Measurements from ENCODE around the gene RASL11B.
"Not testable (repeated sequence)": the region's sequence is repeated elsewhere in the genome, so short reads cannot be mapped to it uniquely, and the experiment has no call there.

Gene RASL11B, protein sequence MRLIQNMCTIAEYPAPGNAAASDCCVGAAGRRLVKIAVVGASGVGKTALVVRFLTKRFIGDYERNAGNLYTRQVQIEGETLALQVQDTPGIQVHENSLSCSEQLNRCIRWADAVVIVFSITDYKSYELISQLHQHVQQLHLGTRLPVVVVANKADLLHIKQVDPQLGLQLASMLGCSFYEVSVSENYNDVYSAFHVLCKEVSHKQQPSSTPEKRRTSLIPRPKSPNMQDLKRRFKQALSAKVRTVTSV

DNA sequence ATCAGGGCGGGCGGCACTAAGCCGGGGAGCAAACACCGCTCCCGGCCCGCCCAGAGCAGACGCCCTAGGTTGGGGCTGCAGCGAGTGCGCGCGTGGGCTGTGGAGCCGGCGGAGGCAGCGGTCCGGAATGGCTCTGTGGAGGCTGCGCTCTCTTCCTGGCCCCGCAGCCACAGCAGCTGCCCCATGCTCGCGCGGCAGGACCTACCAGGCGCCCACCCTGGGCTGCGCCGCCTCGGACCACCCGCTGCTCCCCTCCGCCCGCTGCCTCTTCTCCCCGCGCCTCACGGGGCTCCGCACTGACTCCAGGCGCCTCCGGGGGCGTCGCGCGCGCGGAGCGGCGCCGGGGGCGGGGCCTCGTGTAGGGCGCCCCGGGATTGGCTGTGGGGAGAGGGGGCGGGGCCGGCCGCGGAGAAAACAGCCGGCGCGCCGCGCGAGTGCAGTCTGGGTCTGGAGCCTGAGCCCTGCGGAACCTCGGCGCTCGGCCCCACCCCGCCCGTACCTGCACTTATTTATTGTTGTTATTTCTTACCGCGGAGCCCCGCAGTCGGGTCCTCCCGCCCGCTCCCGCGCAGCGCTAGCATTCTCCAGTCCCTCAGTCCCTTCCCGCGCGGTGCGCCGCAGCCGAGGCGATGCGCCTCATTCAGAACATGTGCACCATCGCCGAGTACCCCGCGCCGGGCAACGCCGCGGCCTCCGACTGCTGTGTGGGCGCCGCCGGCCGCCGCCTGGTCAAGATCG lies at the start of gene RASL11B:
Gene RASL11B (plus strand): TSS at position 439 of the 738 bp plus-strand sequence. CDS start 191 bp downstream, at position 630.
- peak; percentile 70 for DNase-seq

DNA sequence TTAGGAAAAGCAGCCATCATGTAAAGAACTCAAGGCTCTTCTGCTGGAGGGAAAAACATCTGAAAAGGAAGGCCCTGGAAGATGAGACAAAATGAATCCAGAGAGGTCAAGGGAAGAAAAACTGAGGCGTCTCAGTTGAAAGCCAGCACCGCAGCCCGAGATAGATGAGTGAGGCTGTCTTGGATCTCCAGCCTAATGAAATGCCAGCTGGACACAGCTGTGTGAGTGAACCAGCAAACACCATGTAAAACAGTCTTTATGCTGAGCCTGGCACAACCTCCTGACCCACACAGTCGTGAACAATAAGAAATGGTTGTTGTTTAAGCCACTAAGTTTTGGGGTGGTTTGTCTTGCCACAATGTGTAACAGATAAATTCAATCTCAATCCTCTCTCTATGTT lies 48.6 kb upstream of the RASL11B start:
- no peak for DNase-seq

DNA sequence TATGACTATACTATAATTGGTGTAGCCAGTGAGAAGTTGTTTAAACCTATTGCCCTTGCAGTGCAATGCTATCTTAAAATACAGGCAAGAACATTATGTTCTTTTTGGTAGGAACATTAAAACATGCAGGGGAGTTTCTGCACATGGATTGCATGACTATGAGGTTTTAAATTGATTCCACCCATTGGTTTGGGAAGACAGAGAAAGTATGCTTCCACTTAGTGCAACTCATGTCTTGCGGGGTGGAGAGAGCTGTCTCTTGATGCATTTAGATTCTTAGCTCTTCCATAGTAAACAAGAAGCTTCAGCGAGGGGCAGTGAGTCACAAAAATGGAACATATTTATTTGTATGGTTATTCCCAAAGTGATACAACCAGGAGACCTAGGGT lies 39.5 kb upstream of the RASL11B start:
- peak; percentile 69 for DNase-seq

DNA sequence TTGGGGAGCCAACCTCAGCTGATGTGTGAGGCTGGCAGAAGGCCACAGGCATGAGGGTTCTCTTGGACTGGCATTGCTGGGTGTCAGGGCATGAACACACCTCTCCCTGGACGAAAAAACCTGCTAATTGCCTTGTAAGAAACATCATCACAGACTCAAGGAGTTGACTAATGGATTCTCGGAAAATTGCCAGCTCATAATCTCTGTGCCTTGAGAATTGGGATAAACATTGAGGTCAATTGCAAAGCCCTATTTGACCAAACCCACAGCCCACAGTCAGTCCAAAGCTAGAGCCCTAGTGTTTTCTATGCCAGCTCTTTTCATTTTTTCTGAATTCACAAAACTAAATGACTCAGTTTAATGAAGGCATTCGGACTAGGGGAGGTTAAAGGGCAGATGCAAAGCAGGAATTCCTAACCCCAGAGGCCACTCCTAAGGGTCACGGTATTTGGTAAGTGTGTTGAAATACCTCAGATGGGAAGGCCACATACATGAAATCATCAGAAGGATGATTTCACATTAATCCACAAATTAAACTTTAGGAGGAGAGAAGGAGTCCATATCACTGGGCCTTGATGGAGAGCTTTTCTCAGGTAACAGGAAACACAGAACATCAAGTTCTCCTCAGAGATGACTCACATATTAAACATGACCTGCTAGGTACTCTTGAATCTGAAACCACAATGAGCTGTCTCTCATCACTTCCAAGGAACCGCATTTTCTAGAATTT lies 39.0 kb upstream of the RASL11B start:
- DNase-seq, result peak; percentile 68

DNA sequence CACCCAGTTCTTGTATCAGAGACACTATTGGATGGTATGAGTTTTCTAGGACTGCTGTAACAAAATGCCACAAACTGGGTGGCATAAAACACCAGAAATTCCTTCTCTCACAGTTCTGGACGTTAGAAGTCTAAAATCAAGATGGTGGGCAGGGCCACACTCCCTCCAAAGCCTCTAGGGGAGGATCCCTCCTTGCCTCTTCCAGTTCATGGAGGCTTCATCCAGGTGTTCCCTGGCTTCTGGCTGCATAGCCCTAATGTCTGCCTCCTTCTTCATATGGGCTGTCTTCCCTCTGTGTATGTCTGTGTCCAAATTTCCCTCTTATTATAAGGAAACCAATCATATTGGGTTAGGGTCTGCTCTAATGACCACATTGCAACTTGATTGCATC lies 38.4 kb upstream of the RASL11B start:
- no peak for DNase-seq

DNA sequence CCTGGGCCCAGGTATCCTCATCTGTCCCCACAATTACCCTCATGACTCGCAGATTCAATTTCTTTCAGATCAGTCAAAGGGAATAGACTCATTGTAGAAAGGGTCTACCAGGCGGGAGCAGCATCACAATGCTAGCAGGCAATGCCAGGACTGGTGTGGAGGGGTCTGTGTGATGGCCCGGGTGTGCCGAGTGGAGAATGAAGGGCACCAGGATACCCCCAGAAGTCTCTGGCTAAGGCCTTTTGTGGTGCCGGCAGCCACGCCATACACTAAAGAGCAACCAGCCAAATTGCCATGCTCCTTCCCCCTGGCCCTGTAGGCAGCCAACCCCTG lies 37.9 kb upstream of the RASL11B start:
- DNase-seq, result no peak

DNA sequence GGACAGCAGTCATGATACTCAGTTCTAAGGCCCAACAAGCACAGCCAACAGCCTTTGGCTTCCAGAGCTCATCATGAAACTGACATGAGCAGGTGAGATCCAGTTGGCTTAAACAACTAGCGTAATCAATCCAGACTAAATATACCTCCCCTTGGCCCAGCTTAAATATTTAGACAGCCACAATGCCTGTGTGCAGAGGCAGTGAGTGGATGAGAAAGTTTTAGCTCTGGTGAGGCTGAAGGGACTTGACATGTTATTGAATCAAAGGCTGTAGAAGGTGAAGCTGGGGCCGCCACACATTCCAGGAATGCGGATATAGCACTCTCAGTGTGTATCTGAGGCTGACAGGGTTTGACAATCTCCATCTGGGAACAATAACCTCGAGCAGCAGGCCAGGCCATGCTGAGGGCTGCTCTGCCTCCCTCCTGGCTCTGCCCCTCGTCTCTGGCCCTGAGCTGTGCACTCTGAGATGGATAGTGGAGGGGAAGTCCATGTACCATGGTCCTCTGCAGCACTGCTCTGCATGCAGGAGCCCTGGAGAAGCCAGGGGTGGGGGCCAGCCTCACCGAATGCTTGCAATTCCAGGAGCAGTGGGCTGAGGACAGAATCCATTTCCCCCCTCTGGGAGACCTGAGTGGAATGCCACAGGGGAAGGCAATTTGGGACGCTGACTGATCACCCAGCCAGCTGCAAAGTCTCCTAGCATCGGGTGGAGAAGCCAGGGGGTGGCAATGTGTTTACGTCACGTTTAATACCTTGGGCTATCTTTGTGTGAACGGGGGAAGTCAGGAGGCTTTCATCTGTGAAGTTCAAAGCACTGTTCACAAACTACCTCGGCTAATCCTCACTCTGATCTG lies 37.3 kb upstream of the RASL11B start:
- DNase-seq, result peak; percentile 86

DNA sequence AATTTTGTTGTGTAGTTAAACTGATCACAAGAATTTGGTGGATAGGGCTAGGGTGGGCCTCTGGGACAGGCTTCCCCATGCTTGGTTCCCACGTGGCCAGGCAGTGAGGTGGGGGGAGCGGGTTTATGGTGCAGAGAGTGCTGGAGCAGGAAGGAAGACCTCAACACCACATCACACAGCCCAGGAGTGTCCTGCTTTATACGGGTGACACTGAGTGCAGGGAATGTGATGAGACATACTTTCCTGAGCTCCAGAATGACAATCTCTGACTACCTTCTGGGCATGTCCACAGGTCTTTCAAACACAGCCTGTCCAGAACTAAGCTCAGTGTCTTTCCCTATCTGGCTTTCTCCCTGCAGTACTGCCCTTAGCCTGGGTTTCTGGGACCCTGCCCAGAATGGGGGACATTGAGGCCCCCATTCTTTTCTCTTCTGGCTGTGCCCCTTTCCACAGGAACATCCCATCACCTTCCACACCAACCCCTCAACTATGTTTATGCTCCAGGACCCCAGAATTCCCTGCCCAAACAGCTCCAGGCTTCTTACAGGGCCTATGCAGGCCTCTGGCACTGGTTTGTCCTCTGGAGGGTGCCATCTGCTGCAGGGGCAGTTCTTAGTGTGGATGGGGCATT lies 36.5 kb upstream of the RASL11B start:
- no peak for DNase-seq

DNA sequence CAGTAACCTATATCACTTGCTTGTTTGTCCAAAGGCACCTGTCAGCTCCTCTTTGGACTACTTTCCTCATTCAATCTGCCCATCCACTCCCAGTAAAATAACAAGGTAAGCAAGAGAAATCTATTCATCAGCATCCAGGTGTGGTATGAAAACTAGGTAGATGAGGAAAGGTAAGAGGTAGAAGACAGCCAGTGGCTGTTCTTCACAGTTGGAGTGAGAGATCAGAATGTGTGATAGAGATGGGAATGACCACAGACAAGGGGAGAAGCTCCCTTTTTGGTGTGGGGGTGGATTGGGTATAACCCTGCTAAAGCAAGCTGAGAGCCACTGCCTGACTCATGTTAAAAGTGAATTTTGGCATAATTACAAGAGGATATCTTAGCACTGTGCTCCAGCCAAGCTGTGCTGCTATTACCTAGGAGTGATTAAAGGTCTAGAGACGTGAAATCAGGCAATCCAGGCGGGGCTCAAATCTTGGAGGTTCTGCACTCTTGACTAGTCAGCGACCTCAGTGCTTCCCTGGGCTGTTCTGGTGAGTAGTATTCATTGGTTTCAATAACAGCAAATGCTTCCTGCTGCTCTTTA lies 28.1 kb upstream of the RASL11B start:
- peak; percentile 56 for DNase-seq

DNA sequence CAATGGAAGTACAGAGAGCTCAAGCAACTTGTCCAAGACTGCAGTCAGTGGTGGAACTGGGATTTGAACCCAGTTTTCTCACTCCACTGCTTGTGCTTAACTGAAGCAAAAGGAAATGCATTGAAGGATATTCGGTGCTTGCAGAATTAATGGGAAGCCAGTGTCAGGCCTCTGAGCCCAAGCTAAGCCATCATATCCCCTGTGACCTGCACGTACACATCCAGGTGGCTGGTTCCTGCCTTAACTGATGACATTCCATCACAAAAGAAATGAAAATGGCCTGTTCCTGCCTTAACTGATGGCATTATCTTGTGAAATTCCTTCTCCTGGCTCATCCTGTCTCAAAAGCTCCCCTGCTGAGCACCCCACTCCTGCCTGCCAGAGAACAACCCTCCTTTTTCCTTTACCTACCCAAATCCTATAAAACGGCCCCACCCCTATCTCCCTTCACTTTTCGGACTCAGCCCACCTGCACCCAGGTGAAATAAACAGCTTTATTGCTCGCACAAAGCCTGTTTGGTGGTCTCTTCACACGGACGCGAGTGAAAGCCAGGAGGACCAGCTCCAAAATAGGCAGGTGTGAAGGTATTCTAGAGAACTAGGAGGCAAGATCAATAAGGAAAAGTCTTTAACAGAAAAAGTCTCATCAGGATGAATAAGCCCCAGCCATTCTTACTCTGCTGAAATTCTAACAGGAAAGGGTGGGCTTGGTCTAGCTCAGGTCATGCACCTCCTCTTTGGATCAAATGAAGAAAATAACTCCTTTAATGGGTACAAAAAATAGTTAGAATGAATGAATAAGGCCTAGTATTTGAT lies 27.3 kb upstream of the RASL11B start:
- not testable (repeated sequence) for DNase-seq

DNA sequence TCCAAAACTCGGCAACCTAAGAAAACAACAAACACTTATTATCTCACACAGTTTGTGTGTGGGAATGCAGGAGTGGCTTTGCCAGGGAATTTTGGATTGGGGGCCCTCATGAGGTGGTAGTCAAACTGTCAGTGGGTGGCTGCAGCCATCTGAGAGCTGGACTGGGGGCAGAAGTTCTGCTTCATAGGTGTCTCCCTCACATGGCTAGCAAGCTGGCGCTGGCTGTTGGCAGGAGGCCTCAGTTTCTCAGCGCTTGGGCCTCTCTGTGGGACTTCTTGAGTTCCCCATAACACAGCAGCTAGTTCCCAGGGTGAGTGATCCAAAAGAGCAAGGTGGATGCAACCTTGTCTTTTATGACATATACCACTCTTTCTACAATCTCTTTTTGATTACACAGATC lies 26.0 kb upstream of the RASL11B start:
- DNase-seq, result no peak

DNA sequence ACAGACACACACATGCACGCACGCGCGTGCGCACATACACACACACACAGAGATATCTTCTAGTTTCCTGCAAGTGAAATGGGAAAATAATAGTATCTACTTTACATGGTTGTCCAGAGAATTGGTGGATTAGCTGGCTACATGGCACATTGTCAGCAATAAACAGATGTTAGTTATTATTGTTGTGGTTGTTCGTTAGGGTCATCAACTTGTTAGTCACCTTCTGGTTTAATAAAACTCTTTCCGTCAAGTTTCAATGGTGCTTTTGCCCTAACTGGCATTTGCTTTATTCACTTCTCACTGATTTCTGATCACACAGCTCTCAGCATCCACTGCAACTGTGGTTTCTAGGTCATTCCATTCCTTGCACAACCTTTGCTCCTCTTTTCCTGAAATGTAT lies 25.4 kb upstream of the RASL11B start:
- peak; percentile 34 for DNase-seq

DNA sequence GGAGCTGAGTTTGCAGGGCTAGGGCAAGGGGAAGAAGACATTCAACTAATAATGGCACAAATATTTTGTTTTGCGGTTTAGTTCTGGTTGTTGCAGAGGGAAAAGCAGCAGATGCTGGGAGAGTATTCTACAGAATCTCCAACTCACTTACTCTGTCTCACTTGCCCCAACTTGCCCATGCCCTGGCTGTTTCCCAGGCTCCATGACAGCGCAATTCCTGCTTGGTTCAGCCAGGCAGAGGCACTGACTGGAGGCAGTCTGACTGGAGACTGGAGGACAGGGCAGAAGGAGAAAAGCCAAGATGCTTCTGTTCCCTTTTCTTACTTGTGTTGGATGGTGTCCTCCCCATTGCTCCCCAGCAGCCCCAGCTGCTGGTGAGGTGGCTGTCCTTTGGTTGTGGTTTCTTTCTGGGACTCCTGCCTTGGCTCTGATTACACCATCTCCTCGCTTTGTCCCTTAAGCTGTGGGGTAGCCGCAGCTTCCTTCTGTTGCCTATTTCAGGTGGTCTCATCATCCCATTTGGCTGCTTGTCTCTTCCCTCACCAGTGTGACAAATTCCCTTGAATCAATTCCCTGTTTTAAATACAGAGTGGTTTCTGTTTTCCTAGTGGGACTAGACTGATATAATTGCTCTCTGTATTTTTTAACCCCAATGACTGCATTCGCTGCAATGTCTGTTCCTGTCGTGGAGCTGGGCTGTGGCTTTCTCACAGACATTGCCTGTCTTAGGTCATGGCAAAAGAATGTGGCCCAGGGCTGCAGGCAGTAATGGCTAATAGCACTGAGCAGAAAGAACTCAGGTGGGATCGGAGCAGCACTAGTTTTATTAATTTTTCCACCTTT lies 24.2 kb upstream of the RASL11B start:
- peak; percentile 85 for DNase-seq

DNA sequence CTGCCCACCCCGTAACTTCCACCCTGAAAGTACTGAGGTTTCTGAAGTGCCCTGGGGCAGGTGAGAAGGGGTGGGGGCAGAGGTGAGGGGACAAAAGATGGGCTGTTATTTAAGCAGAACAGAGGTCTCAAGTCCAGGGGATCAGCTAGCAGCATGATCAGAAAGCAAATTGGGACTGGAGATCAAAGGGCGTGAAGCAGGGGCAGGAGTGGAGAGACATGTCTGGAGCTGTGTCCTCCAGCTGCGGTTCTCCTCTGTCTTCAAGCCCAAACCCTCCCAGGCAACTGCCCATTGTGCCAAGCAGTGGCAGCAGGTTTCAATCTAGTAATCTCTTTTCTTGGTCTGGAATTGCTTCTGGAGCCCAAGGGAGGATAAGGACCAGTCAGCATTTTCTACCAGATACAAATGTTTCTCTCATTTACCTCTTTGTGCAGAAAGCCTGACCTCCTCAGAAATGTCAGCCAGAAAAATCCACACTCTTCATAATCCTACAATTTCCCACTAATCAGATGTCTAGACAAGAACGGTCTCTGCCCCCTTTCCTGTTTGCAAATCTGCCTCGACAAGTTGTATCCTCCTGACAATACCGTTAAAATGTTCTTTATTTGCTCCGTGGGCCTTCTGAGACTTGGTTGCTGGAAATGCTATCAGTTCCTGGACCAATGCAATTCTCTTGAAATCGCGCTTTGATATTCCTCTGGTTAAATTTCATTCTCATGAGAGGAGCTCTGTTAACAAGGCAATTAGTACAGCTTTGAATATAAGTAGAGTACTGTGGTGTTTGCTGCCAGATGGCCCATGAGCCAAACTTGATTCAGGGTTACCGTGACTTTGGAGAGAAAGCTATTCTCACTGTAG lies 23.2 kb upstream of the RASL11B start:
- no peak for DNase-seq

DNA sequence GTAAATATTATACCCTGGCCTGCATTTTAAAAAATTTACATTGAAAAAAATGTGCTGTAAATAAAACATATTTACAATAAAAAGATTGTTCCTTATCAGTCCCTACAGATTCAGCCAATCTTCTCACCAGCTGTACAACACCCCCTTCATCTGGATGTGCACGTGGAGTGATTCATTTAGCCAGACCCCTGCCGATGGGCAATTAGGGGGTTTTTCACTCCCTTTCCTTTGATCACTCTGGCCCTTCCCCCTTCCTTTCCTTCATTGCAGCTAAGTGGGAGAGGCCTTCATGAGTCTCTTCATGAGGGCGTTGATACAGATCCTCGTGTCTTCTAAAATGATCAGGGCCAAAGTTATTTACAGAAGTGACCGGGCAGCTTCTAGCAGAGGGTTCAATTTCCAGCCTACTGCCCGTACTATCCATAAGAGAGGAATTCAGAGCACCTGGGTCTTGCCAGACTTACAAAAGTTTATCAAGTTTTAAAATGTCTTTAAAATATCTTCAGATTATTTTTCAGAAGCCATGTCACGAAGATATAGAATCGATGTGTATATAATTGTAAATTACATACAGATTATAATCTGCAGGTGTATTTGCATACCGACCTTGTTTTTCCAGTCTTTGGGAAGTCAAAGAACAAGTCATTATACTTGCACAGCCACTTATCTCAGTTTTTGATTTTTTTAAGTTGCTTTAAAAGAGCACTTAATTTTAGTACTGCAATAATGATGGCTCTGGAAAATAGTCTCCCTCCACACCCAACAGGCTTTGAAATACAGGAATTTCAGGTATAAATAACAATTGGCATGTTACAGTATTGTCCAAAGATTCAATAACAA lies 21.4 kb upstream of the RASL11B start:
- DNase-seq, result no peak

DNA sequence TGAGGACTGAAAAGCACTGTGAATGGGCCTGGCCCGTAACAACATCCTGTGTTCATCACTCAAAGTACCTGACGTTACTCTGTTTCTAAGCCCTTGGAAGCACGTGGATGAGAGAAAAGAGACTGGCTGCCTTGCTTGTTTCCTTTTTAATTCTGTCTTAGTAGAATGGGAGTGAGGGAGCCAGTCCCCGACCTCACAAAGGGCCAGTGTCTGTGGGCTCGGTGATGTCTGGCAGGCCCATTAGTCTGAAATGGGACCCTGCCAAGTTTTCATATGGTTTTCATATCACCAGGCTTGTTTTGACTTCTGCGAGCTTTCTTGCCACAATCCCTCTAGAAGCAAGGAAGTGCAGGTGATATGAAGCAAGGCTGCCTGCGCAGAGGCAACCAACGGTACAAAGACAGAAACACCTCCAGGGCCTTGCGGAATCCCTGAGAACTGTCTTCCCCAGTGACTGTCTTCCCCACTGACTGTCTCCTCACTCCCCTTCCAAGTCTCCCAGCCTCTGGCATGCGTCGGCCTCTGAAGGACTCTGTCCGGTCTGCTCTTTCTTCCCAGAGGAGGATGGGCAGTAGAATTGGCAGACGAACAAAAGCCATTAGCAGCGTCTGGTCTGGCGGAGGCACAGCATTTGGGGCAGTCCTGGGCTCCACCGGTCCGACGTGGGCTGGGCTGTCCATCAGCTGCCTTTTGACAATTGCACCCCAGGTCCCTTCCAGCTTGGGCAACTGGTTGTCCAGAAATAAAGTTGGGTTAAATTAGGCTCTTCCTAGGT lies 20.2 kb upstream of the RASL11B start:
- peak; percentile 70 for DNase-seq

DNA sequence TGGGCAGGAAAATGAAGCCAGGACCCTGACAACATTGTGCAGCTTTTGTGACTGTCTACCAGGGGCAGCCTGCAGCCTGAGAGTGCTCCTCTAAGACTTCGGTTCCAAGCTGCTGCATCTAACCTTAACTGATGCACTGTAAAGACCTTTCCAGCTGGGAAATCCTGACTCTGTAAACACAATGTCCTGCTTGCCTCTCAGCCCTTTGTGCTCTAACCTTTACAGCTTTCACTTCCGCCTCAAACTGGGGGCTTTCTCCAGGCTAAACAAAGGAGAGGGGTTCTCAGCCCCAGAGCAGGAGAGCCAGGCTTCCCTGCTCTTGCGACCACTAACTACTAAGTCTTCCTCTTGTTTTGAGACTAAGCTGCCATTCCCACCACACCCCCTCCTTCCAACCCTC lies 19.3 kb upstream of the RASL11B start:
- no peak for DNase-seq

DNA sequence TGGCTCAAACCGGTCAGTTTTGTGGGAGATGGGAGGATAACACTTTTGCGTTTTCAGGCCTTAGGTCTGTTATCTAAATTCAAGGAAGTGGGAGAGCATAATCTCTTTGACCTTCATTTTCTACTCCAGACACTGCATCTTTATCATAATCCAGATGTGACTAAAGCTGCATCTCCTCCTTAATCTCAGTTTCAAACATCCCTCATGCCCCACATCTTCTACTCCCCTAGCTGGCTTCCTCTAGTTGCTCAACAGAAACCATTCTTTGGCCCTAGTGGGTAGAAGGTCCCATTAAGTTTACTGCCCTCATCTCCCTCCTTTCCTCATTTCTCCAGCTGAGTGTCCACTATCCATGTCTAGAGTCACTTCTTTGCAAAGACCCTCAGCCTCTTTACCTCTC lies 18.8 kb upstream of the RASL11B start:
- no peak for DNase-seq

Measured in fibroblast of upper back skin (primary cell).